ENCODE data around the gene FAM163B.

Gene FAM163B

GRCh38 chr9:133608889-133609288 lies 300 bp downstream of the FAM163B start:
- H3K9me3 ChIP-seq (ENCODE audit: control insufficient read depth in 5 of 5, low read length in 5 of 5): no peaks in the 10 kb centered on the region
- no peak overlapping the region for H3K9ac ChIP-seq (ENCODE audit: low read length in 5 of 5)
- H3K4me3 ChIP-seq (ENCODE audit: low read depth in 1 of 5, low read length in 5 of 5): no peak overlapping the region
- H3K36me3 ChIP-seq (ENCODE audit: control insufficient read depth in 5 of 5, insufficient read depth in 5 of 5, low read length in 5 of 5): no peaks in the 10 kb centered on the region
- H3K4me1 ChIP-seq (ENCODE audit: control insufficient read depth in 5 of 5, insufficient read depth in 5 of 5, low read length in 5 of 5): no peaks in the 10 kb centered on the region
- peaks cover 25 to 77% (median 56%) of the 10 kb centered on the region in 5 donors for H3K27me3 ChIP-seq (ENCODE audit: control insufficient read depth in 5 of 5, insufficient read depth in 4 of 5, low read length in 5 of 5)
- no peak overlapping the region for H3K27ac ChIP-seq (ENCODE audit: low read depth, low read length)

- H3K27me3 ChIP-seq (ENCODE audit: control insufficient read depth in 5 of 5, insufficient read depth in 4 of 5, low read length in 5 of 5): peaks cover 27 to 76% (median 58%) of the 10 kb centered on the region in 5 donors
- H3K9ac ChIP-seq (ENCODE audit: low read length in 5 of 5): no peak overlapping the region
- H3K4me1 ChIP-seq (ENCODE audit: control insufficient read depth in 5 of 5, insufficient read depth in 5 of 5, low read length in 5 of 5): no peaks in the 10 kb centered on the region
- H3K4me3 ChIP-seq (ENCODE audit: low read depth in 1 of 5, low read length in 5 of 5): no peak overlapping the region
- no peak overlapping the region for H3K27ac ChIP-seq (ENCODE audit: low read depth, low read length)
- no peaks in the 10 kb centered on the region for H3K9me3 ChIP-seq (ENCODE audit: control insufficient read depth in 5 of 5, low read length in 5 of 5)
- no peaks in the 10 kb centered on the region for H3K36me3 ChIP-seq (ENCODE audit: control insufficient read depth in 5 of 5, insufficient read depth in 5 of 5, low read length in 5 of 5)
Measured at GRCh38 chr9:133608382-133608781, 807 bp downstream of the FAM163B start.

DNA sequence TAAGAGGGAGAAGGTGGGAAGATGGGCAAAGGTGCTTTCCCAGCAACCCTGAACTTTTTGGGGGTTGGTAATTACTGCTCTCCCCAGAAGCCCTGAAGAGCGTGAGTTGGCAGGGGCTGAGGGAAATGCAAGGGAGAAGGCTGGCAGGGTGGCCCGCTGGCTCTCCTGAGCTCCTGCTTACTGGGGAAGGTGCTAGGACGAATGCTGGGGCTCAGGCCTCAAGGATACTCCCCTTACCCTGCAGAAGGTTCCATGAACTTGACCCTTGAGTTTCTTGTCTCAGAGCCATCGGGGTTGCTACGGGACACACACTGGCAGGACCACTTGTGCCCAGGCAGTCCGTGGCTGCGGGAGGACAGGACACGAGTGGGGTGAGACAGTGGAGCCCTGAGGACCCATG lies 1.2 kb downstream of the FAM163B start:
- Histone ChIP-seq H3K4me1 (ENCODE audit: control insufficient read depth in 5 of 5, insufficient read depth in 5 of 5, low read length in 5 of 5) (no peaks in the 10 kb centered on the region), H3K9ac (ENCODE audit: low read length in 5 of 5) (no peak overlapping the region), H3K27ac (ENCODE audit: low read depth, low read length) (no peak overlapping the region), H3K36me3 (ENCODE audit: control insufficient read depth in 5 of 5, insufficient read depth in 5 of 5, low read length in 5 of 5) (no peaks in the 10 kb centered on the region), H3K27me3 (ENCODE audit: control insufficient read depth in 5 of 5, insufficient read depth in 4 of 5, low read length in 5 of 5) (peaks cover 31 to 77% (median 62%) of the 10 kb centered on the region in 5 donors), H3K4me3 (ENCODE audit: low read depth in 1 of 5, low read length in 5 of 5) (no peak overlapping the region), H3K9me3 (ENCODE audit: control insufficient read depth in 5 of 5, low read length in 5 of 5) (no peaks in the 10 kb centered on the region)

DNA sequence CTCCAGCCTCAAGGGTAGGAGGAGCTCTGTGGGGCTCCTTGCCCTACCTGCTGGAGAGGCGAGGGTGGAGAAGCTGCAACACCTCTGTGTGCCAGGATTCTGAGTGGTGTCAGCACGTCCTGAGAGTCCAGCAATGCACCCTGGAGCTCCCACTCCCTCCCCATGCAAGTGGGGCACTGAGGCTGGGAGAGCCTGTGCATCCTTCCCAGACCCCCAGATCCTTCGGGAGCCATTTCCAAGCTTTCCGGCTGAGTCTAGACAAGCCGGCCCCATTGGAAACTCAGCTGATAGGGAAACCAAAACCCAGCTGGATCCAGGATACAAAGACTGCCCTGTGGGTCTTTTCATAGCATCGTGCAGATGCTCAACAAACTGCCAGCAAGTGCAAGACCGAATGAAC lies 1.8 kb downstream of the FAM163B start:
- H3K27ac ChIP-seq (ENCODE audit: low read depth, low read length): no peak overlapping the region
- H3K9ac ChIP-seq (ENCODE audit: low read length in 5 of 5): no peak overlapping the region
- peaks cover 33 to 75% (median 60%) of the 10 kb centered on the region in 5 donors for H3K27me3 ChIP-seq (ENCODE audit: control insufficient read depth in 5 of 5, insufficient read depth in 4 of 5, low read length in 5 of 5)

DNA sequence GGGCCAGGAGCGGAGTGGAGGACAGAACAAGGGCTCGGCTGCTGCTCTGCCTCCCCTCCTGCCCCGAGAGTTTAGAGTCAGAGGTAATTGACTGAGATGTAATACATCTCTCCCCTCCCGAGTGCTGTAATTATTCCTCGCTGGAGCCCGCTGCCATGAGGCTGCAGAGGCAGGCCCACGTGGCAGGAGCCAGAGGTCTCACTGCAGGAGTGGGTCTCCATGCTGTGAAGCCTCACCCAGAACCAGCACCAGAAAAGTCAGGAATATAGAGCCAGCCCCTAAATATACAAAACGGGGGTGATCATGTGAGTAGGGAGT lies 2.5 kb downstream of the FAM163B start:
- H3K27ac ChIP-seq (ENCODE audit: low read depth, low read length): no peak overlapping the region
- no peaks in the 10 kb centered on the region for H3K4me1 ChIP-seq (ENCODE audit: control insufficient read depth in 5 of 5, insufficient read depth in 5 of 5, low read length in 5 of 5)
- H3K4me3 ChIP-seq (ENCODE audit: low read depth in 1 of 5, low read length in 5 of 5): no peak overlapping the region
- no peaks in the 10 kb centered on the region for H3K36me3 ChIP-seq (ENCODE audit: control insufficient read depth in 5 of 5, insufficient read depth in 5 of 5, low read length in 5 of 5)
- H3K27me3 ChIP-seq (ENCODE audit: control insufficient read depth in 5 of 5, insufficient read depth in 4 of 5, low read length in 5 of 5): peaks cover 33 to 78% (median 64%) of the 10 kb centered on the region in 5 donors
- H3K9me3 ChIP-seq (ENCODE audit: control insufficient read depth in 5 of 5, low read length in 5 of 5): no peaks in the 10 kb centered on the region
- H3K9ac ChIP-seq (ENCODE audit: low read length in 5 of 5): no peak overlapping the region

More for the DNA sequence above, 1.8 kb downstream of the FAM163B start:
- no peaks in the 10 kb centered on the region for H3K36me3 ChIP-seq (ENCODE audit: control insufficient read depth in 5 of 5, insufficient read depth in 5 of 5, low read length in 5 of 5)
- no peaks in the 10 kb centered on the region for H3K4me1 ChIP-seq (ENCODE audit: control insufficient read depth in 5 of 5, insufficient read depth in 5 of 5, low read length in 5 of 5)
- no peak overlapping the region for H3K4me3 ChIP-seq (ENCODE audit: low read depth in 1 of 5, low read length in 5 of 5)
- no peaks in the 10 kb centered on the region for H3K9me3 ChIP-seq (ENCODE audit: control insufficient read depth in 5 of 5, low read length in 5 of 5)

DNA sequence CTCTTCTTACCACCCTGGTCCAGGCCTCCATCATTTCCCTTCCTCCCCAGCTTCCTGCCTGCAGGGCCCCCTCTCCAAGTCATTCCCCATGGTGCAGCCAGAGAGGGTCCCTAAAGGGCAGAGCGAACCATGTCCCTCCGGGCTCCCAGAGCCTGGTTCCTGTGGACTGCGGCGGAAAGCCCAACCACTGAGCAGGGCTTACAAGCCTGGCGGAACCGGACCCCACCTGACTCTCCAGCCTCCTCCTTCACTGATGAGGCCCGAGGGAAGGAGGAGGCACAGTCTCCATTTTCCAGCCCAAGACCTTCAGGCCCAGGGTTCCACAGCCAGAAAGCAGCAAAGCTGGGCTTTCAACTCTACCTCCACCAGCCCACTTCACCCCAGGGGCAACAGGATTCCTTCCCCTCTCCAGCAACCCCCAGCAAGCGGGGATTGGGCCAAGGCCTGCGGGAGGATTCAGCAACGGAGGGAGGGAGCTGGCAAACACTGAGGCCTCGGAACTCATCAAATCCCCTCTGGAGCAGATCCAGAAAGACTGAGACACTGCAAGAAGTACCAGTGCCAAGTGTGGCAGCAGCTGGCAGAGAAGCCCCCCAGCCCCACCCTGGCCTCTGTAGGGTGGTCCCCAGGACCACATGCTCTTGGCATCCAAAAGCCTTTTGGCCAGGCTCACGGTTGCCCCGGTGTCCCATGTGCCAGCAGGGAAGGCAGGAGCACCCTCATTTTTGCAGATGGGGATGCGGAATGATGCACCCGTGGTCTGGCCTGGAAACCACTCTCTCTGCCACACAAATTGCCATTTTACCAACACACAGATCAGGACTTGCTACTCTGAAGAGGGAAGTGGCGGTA lies 3.1 kb downstream of the FAM163B start:
- H3K27me3 ChIP-seq (ENCODE audit: control insufficient read depth in 5 of 5, insufficient read depth in 4 of 5, low read length in 5 of 5): peaks cover 33 to 77% (median 69%) of the 10 kb centered on the region in 5 donors
- no peaks in the 10 kb centered on the region for H3K4me1 ChIP-seq (ENCODE audit: control insufficient read depth in 5 of 5, insufficient read depth in 5 of 5, low read length in 5 of 5)
- H3K36me3 ChIP-seq (ENCODE audit: control insufficient read depth in 5 of 5, insufficient read depth in 5 of 5, low read length in 5 of 5): no peaks in the 10 kb centered on the region
- H3K9me3 ChIP-seq (ENCODE audit: control insufficient read depth in 5 of 5, low read length in 5 of 5): no peaks in the 10 kb centered on the region
- H3K9ac ChIP-seq (ENCODE audit: low read length in 5 of 5): no peak overlapping the region
- H3K27ac ChIP-seq (ENCODE audit: low read depth, low read length): no peak overlapping the region
- no peak overlapping the region for H3K4me3 ChIP-seq (ENCODE audit: low read depth in 1 of 5, low read length in 5 of 5)

DNA sequence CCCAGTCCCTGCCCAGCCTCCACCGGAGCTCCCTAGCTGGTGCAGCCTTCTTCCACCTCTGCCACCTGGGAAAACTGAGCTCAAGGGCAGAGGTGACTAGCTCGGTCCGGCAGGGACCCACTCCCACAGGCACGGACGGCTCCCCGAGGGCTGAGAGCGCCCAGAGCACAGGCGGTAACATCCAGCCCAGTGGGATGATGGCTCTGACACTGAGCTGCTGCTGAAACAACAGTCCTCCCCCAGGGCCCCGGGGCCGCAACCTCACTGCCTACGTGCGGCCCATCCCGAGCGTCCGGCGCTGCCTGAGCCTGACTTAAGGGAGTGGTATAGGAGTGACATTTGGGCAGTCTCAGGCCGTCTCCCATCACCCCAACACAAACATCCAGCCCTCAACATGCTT lies 3.7 kb downstream of the FAM163B start:
- no peak overlapping the region for H3K4me3 ChIP-seq (ENCODE audit: low read depth in 1 of 5, low read length in 5 of 5)
- no peak overlapping the region for H3K27ac ChIP-seq (ENCODE audit: low read depth, low read length)
- peaks cover 33 to 71% (median 64%) of the 10 kb centered on the region in 5 donors for H3K27me3 ChIP-seq (ENCODE audit: control insufficient read depth in 5 of 5, insufficient read depth in 4 of 5, low read length in 5 of 5)
- H3K9ac ChIP-seq (ENCODE audit: low read length in 5 of 5): no peak overlapping the region
- H3K9me3 ChIP-seq (ENCODE audit: control insufficient read depth in 5 of 5, low read length in 5 of 5): no peaks in the 10 kb centered on the region
- no peaks in the 10 kb centered on the region for H3K4me1 ChIP-seq (ENCODE audit: control insufficient read depth in 5 of 5, insufficient read depth in 5 of 5, low read length in 5 of 5)
- H3K36me3 ChIP-seq (ENCODE audit: control insufficient read depth in 5 of 5, insufficient read depth in 5 of 5, low read length in 5 of 5): no peaks in the 10 kb centered on the region

DNA sequence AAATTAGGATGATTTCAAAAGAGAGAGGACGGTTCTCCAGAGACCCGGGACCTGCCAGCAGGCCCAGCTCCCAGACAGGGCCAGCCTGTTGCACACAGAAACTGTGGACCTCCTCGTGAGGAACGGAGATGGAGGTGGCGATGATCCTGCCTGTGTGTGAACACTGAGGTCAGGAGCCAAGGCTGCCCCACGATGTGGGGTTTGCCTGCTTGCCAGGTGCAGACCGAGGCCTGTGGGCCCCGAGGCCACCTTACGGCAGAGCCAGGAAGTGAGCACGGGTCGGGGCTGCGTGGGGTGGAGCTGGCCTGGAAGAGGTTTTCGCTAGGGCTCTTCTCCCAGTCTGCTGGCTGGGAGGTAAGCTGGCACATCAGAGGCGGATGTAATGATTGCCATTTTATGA lies 4.3 kb downstream of the FAM163B start:
- Histone ChIP-seq H3K4me3 (ENCODE audit: low read depth in 1 of 5, low read length in 5 of 5) (no peak overlapping the region), H3K27ac (ENCODE audit: low read depth, low read length) (no peak overlapping the region), H3K9ac (ENCODE audit: low read length in 5 of 5) (no peak overlapping the region), H3K27me3 (ENCODE audit: control insufficient read depth in 5 of 5, insufficient read depth in 4 of 5, low read length in 5 of 5) (peaks cover 33 to 68% (median 63%) of the 10 kb centered on the region in 5 donors), H3K4me1 (ENCODE audit: control insufficient read depth in 5 of 5, insufficient read depth in 5 of 5, low read length in 5 of 5) (no peaks in the 10 kb centered on the region), H3K9me3 (ENCODE audit: control insufficient read depth in 5 of 5, low read length in 5 of 5) (peaks cover 0 to 1% (median 0%) of the 10 kb centered on the region in 5 donors), H3K36me3 (ENCODE audit: control insufficient read depth in 5 of 5, insufficient read depth in 5 of 5, low read length in 5 of 5) (no peaks in the 10 kb centered on the region)

GRCh38 chr9:133604214-133604613 lies 5.0 kb downstream of the FAM163B start:
- H3K9ac ChIP-seq (ENCODE audit: low read length in 5 of 5): no peak overlapping the region
- H3K9me3 ChIP-seq (ENCODE audit: control insufficient read depth in 5 of 5, low read length in 5 of 5): peaks cover 0 to 7% (median 4%) of the 10 kb centered on the region in 5 donors
- H3K27me3 ChIP-seq (ENCODE audit: control insufficient read depth in 5 of 5, insufficient read depth in 4 of 5, low read length in 5 of 5): peaks cover 33 to 68% (median 62%) of the 10 kb centered on the region in 5 donors
- H3K4me3 ChIP-seq (ENCODE audit: low read depth in 1 of 5, low read length in 5 of 5): no peak overlapping the region
- H3K27ac ChIP-seq (ENCODE audit: low read depth, low read length): no peak overlapping the region
- no peaks in the 10 kb centered on the region for H3K36me3 ChIP-seq (ENCODE audit: control insufficient read depth in 5 of 5, insufficient read depth in 5 of 5, low read length in 5 of 5)
- no peaks in the 10 kb centered on the region for H3K4me1 ChIP-seq (ENCODE audit: control insufficient read depth in 5 of 5, insufficient read depth in 5 of 5, low read length in 5 of 5)

DNA sequence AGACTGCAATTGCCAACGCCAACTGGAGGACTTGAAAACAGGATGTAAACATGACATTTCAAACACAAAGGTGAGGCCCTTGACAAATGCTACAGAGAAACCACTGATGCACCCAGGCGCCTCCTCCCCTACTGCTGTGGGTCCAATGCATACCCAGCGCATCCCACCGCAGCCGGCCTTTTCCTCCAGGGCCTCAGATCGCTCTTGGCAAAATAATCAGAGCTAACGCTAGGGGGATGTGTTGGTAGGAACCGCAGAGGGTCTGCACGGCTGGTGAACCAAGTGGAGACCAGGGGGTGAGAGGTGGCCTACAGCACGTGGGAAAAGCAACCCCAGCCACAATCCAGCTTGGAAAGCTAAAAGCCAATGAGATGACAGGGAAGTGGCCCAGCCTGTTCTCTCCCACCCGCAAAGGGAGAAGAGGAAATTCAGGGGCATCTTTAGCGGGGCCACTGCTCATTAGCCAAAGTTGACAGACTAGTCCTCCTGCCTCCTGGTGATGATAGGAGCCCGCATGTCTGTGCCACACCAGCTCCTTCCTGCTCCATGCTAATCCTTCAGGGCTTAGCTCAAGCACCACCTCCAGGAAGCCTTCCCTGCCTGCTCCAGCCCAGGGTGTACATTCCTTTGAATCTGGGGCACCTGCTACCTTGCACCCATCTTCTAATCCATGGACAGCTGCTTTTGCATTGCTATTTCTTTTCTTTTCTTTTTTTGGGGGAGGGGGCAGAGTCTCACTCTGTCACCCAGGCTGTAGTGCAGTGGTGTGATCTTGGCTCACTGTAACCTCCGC lies 5.9 kb downstream of the FAM163B start:
- Histone ChIP-seq H3K9ac (ENCODE audit: low read length in 5 of 5) (no peak overlapping the region), H3K27me3 (ENCODE audit: control insufficient read depth in 5 of 5, insufficient read depth in 4 of 5, low read length in 5 of 5) (peaks cover 33 to 63% (median 57%) of the 10 kb centered on the region in 5 donors)

More for the DNA sequence above, 5.9 kb downstream of the FAM163B start:
- no peaks in the 10 kb centered on the region for H3K4me1 ChIP-seq (ENCODE audit: control insufficient read depth in 5 of 5, insufficient read depth in 5 of 5, low read length in 5 of 5)
- H3K4me3 ChIP-seq (ENCODE audit: low read depth in 1 of 5, low read length in 5 of 5): no peak overlapping the region
- H3K9me3 ChIP-seq (ENCODE audit: control insufficient read depth in 5 of 5, low read length in 5 of 5): peaks cover 0 to 13% (median 11%) of the 10 kb centered on the region in 5 donors
- H3K36me3 ChIP-seq (ENCODE audit: control insufficient read depth in 5 of 5, insufficient read depth in 5 of 5, low read length in 5 of 5): no peaks in the 10 kb centered on the region
- no peak overlapping the region for H3K27ac ChIP-seq (ENCODE audit: low read depth, low read length)
